ENCODE data around the gene SMAD5. TPM values are rescaled to one million over a fixed set of nuclear protein-coding genes. Genes with fewer than 3 reads are reported as not detected.

The SMAD5 gene
- total and polyA plus RNA-seq, 2 experiments from 2014 or later: 25.7 to 130 TPM

DNA sequence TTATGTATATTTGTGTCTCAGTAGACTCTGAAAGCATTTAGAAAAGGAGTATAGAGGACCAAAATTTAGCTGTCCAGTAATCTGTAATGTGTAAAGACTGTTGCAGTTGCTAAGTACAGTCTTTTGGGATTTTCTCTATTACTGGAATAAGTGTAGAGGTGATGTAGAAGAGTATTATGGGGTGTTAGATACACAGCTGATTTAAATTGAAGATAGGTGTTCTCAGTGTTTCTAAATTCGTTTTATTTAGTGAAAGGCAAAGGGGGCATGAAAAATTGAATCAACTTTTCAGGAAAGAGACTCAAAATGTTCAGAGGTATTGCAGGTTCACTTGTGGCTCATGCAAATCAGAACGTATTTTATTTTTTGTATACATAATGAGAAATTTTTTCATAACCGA, 13.6 kb downstream of the SMAD5 start:
- DNase-seq (ENCODE audit: low read depth in 1 of 2, low spot score in 1 of 2): no peak

DNA sequence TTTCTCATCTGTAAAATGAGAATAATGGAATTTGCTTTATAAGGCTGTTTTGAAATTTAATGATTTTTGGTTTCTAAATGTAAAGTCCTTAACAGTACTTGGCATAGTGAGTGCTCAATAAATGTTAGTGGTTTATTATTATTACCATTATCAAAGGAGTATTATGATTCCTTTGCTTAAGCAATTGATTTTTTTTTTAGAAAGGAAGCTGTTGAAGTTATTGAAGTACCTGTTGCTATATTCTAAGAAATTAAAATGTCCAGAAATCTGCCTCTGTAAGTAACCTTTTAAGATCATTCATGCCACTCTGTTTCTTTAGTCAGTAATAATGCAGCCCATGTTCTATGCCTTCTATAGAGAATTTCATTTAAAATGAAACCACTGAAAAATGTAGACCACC, 15.0 kb downstream of the SMAD5 start:
- H3K4me1 ChIP-seq (ENCODE audit: low read depth): peaks cover 11% of the 10 kb centered on the region
- no peaks in the 10 kb centered on the region for H3K9me3 ChIP-seq (ENCODE audit: low read depth)
- H3K36me3 ChIP-seq: no peaks in the 10 kb centered on the region
- no peak for DNase-seq (ENCODE audit: low read depth in 1 of 2, low spot score in 1 of 2)
- no peak overlapping the region for H3K27ac ChIP-seq
- no peak overlapping the region for H3K4me3 ChIP-seq
- TF ChIP-seq, protein P1, sequence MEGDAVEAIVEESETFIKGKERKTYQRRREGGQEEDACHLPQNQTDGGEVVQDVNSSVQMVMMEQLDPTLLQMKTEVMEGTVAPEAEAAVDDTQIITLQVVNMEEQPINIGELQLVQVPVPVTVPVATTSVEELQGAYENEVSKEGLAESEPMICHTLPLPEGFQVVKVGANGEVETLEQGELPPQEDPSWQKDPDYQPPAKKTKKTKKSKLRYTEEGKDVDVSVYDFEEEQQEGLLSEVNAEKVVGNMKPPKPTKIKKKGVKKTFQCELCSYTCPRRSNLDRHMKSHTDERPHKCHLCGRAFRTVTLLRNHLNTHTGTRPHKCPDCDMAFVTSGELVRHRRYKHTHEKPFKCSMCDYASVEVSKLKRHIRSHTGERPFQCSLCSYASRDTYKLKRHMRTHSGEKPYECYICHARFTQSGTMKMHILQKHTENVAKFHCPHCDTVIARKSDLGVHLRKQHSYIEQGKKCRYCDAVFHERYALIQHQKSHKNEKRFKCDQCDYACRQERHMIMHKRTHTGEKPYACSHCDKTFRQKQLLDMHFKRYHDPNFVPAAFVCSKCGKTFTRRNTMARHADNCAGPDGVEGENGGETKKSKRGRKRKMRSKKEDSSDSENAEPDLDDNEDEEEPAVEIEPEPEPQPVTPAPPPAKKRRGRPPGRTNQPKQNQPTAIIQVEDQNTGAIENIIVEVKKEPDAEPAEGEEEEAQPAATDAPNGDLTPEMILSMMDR (IDR thresholded peaks at IDR 0.05; ENCODE audit: low read depth, low read length): no peak
- no peaks in the 10 kb centered on the region for H3K27me3 ChIP-seq

More for the DNA sequence above, 13.6 kb downstream of the SMAD5 start:
- Histone ChIP-seq H3K36me3 (no peaks in the 10 kb centered on the region), H3K27ac (no peak overlapping the region), H3K4me3 (no peak overlapping the region), H3K4me1 (ENCODE audit: low read depth) (peaks cover 11% of the 10 kb centered on the region), H3K9me3 (ENCODE audit: low read depth) (no peaks in the 10 kb centered on the region), H3K27me3 (no peaks in the 10 kb centered on the region)
- TF ChIP-seq, protein P1 (IDR thresholded peaks at IDR 0.05; ENCODE audit: low read depth, low read length): no peak

DNA sequence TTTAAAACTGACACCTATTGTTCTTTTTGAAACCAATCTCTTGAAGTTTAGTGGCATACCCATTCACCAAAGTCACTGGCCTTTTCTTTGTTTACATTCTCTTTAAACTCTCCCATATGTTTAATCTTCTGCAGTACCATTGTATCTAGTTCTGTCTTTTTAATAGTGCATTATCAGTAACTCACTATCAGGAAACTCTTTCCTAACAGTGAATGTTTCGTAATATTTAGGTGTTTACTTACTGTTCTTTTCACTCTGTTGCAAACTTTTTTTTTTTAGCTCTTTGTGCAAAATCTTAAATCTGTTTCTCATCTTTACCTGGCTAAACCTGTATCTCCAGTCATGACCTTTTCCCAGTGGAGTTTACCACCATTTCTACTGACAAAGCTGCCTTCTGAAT, 17.2 kb downstream of the SMAD5 start:
- no peaks in the 10 kb centered on the region for H3K27me3 ChIP-seq
- H3K36me3 ChIP-seq: peaks cover 7% of the 10 kb centered on the region
- DNase-seq (ENCODE audit: low read depth in 1 of 2, low spot score in 1 of 2): no peak
- no peaks in the 10 kb centered on the region for H3K9me3 ChIP-seq (ENCODE audit: low read depth)
- no peak overlapping the region for H3K27ac ChIP-seq
- H3K4me3 ChIP-seq: no peak overlapping the region
- peaks cover 3% of the 10 kb centered on the region for H3K4me1 ChIP-seq (ENCODE audit: low read depth)
- TF ChIP-seq, protein P1 (IDR thresholded peaks at IDR 0.05; ENCODE audit: low read depth, low read length): no peak

DNA sequence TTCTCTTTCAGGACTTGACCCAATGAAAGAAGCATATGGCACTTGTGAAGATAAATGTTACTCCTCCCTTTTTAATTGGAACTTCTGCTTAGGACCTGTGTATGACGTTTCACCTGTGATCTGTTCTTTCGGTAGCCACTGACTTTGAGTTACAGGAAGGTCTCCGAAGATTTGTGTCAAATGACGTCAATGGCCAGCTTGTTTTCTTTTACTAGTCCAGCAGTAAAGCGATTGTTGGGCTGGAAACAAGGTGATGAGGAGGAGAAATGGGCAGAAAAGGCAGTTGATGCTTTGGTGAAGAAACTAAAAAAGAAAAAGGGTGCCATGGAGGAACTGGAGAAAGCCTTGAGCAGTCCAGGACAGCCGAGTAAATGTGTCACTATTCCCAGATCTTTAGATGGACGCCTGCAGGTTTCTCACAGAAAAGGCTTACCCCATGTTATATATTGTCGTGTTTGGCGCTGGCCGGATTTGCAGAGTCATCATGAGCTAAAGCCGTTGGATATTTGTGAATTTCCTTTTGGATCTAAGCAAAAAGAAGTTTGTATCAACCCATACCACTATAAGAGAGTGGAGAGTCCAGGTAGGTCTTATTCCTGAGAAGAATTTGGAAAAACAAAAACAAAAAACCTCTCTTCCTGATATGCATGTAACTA, 21.1 kb downstream of the SMAD5 start:
- DNase-seq (ENCODE audit: low read depth in 1 of 2, low spot score in 1 of 2): no peak
- Histone ChIP-seq H3K9me3 (ENCODE audit: low read depth) (no peaks in the 10 kb centered on the region), H3K27ac (no peak overlapping the region), H3K4me3 (no peak overlapping the region), H3K27me3 (no peaks in the 10 kb centered on the region), H3K36me3 (peaks cover 7% of the 10 kb centered on the region), H3K4me1 (ENCODE audit: low read depth) (peaks cover 3% of the 10 kb centered on the region)
- TF ChIP-seq, protein P1 (IDR thresholded peaks at IDR 0.05; ENCODE audit: low read depth, low read length): no peak

DNA sequence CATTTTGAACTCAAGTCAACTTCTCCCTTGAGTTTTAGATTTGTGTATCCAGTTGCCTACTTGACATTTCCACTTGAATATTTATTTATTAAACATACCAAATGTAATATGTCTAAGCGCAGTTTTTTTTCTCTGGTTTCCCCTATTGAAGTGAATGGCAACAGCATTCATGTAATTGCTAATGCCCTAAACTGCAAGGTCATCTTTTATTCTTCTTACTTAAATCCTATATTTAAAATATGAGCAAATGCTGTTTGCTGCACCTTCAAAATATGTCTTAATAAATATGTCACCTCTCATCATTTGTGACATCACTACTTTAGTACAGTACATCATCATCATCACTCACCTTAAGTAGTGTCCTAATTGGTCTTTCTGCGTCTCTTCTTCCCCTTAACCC, 22.4 kb downstream of the SMAD5 start:
- no peak overlapping the region for H3K27ac ChIP-seq
- H3K36me3 ChIP-seq: peaks cover 7% of the 10 kb centered on the region
- TF ChIP-seq, protein P1 (IDR thresholded peaks at IDR 0.05; ENCODE audit: low read depth, low read length): no peak
- no peaks in the 10 kb centered on the region for H3K27me3 ChIP-seq
- no peak for DNase-seq (ENCODE audit: low read depth in 1 of 2, low spot score in 1 of 2)
- H3K4me1 ChIP-seq (ENCODE audit: low read depth): peaks cover 3% of the 10 kb centered on the region
- no peak overlapping the region for H3K4me3 ChIP-seq
- H3K9me3 ChIP-seq (ENCODE audit: low read depth): no peaks in the 10 kb centered on the region

All from cardiac muscle cell (in vitro differentiated cells and primary cell).